Peyer's patch (tissue), 4 donors: ENCODE results near the gene TUBE1. TPM values are rescaled to one million over a fixed set of nuclear protein-coding genes. Genes with fewer than 3 reads are reported as not detected.

Experiments used
- DNase-seq, 3 donors: peaks; one replicate each; pipeline ENCODE4 v3.0.0-alpha.2; 2017 to 2019
- H3K27ac ChIP-seq, 4 donors: fragments of 200-600 bp; sonication (generic); one replicate each; pipeline ENCODE4 v1.5.1; 2016 to 2019
- H3K27me3 ChIP-seq, 2 donors: fragments of 200-600 bp; sonication (generic); one replicate each; pipeline ENCODE4 v1.5.1; 2019
- H3K36me3 ChIP-seq, 3 donors: fragments of 200-600 bp; sonication (generic); one replicate each; pipeline ENCODE4 v1.5.1; 2016 to 2019
- H3K4me1 ChIP-seq, 4 donors: fragments of 200-600 bp; sonication (generic); one replicate each; pipeline ENCODE4 v1.5.1; 2016 to 2019
- H3K4me3 ChIP-seq, 4 donors: fragments of 200-600 bp; sonication (generic); 1 replicate in 3 of 4; 2 replicates in 1 of 4; pipeline ENCODE4 v1.5.1; 2016 to 2019; ENCODE audit warnings: mild to moderate bottlenecking in 1 of 4
- H3K9me3 ChIP-seq, 4 donors: fragments of 200-600 bp; sonication (generic); one replicate each; pipeline ENCODE4 v1.5.1; 2016 to 2019; ENCODE audit warnings: mild to moderate bottlenecking in 1 of 4
- CTCF ChIP-seq, 6 experiments: fragments of 450-650 bp in 4 of 6; fragments of 200-600 bp in 2 of 6; sonication (generic) in 1 of 6; IDR thresholded peaks; one replicate each; pipeline ENCODE4 v1.5.1; 2017 to 2019; ENCODE audit warnings: antibody characterized with exemption in 6 of 6, mild to moderate bottlenecking in 3 of 6, moderate library complexity in 1 of 6
- POLR2A ChIP-seq, 2 donors: fragments of 450-650 bp; IDR thresholded peaks; one replicate each; pipeline ENCODE4 v1.5.1; 2017; ENCODE audit warnings: antibody characterized with exemption in 2 of 2, mild to moderate bottlenecking in 2 of 2, moderate library complexity in 2 of 2
- total RNA-seq, 4 donors: library from RNA; depleted of rRNA; stranded (reverse); fragments of >200 nt; gene quantifications; one replicate each; pipeline ENCODE4 v1.1.0, GENCODE V29; 2016

The TUBE1 gene
- total RNA-seq, 4 donors from 2014 or later, result 20.1 to 46.2 (median 24.9) TPM

DNA sequence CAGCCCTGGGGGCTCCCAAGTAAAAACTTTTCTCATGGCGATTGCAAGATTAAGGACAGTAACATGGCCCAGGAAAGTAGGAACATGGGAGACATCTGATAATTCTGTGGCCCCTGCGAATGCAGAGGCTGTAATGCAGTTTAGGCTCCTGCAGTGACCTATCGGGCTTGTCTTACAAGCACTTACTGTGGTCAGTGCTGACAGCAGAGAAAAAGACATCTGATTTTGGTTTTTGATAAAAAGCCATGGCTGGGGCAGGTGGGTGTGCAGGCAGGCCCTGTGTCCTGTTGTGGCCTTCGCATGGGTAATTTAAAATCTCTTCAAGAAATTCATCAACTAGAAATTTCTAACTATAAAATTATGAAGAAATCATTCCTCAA, 52.7 kb downstream of the TUBE1 start:
- peak overlapping the region in 2 of 4 donors; percentile 21 to 57 for H3K27ac ChIP-seq
- TF ChIP-seq POLR2A (IDR thresholded peaks at IDR 0.05) (no peak), CTCF (IDR thresholded peaks at IDR 0.05) (no peak)
- H3K27me3 ChIP-seq, result no peaks in the 10 kb centered on the region
- H3K36me3 ChIP-seq, result no peaks in the 10 kb centered on the region
- no peaks in the 10 kb centered on the region for H3K9me3 ChIP-seq
- H3K4me1 ChIP-seq, result peaks cover 0 to 2% (median 0%) of the 10 kb centered on the region in 4 donors
- DNase-seq, result no peak
- H3K4me3 ChIP-seq, result no peak overlapping the region

- no peak for TF ChIP-seq CTCF (IDR thresholded peaks at IDR 0.05)
- TF ChIP-seq POLR2A (IDR thresholded peaks at IDR 0.05), result no peak
- Histone ChIP-seq H3K36me3 (no peaks in the 10 kb centered on the region), H3K4me1 (peaks cover 0 to 4% (median 0%) of the 10 kb centered on the region in 4 donors), H3K27me3 (no peaks in the 10 kb centered on the region), H3K9me3 (no peaks in the 10 kb centered on the region), H3K4me3 (no peak overlapping the region), H3K27ac (peak overlapping the region in 1 of 4 donors; percentile 57)
- no peak for DNase-seq
Observed at GRCh38 chr6:112033791-112034615, 53.3 kb downstream of the TUBE1 start.

GRCh38 chr6:112032728-112033127, 54.6 kb downstream of the TUBE1 start:
- H3K4me3 ChIP-seq, result no peak overlapping the region
- no peak for DNase-seq
- no peaks in the 10 kb centered on the region for H3K27me3 ChIP-seq
- TF ChIP-seq CTCF (IDR thresholded peaks at IDR 0.05), result no peak
- H3K9me3 ChIP-seq, result no peaks in the 10 kb centered on the region
- H3K4me1 ChIP-seq, result peaks cover 0 to 4% (median 0%) of the 10 kb centered on the region in 4 donors
- H3K27ac ChIP-seq, result no peak overlapping the region
- H3K36me3 ChIP-seq, result no peaks in the 10 kb centered on the region

DNA sequence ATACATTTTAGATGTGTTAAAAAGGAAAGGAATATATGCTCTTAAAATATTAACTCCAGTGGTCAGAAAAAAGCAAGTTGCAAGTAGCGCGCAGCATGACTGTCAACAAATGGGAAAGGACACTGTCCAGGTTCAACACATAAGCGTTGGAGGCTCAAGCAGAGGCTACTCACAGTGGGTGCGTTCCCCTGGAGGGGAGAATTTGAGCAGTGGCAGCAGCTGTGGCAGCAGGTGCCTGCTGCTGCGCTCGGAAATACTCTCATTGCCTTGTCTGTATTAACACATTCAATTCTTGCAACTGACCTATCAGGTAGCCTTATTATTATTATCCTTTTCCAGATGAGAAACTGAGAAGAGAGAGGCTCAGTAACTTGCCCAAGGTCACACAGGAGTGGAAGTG, 55.3 kb downstream of the TUBE1 start:
- Histone ChIP-seq H3K4me1 (peaks cover 0 to 4% (median 0%) of the 10 kb centered on the region in 4 donors), H3K4me3 (no peak overlapping the region), H3K36me3 (no peaks in the 10 kb centered on the region), H3K27me3 (no peaks in the 10 kb centered on the region), H3K27ac (no peak overlapping the region), H3K9me3 (no peaks in the 10 kb centered on the region)
- no peak for DNase-seq
- TF ChIP-seq CTCF (IDR thresholded peaks at IDR 0.05), result no peak
- TF ChIP-seq POLR2A (IDR thresholded peaks at IDR 0.05), result no peak

GRCh38 chr6:112030961-112031660, 56.2 kb downstream of the TUBE1 start:
- TF ChIP-seq POLR2A (IDR thresholded peaks at IDR 0.05) (no peak), CTCF (IDR thresholded peaks at IDR 0.05) (no peak)
- H3K27me3 ChIP-seq, result no peaks in the 10 kb centered on the region
- H3K4me1 ChIP-seq, result peaks cover 0 to 4% (median 0%) of the 10 kb centered on the region in 4 donors
- H3K36me3 ChIP-seq, result no peaks in the 10 kb centered on the region
- no peak overlapping the region for H3K4me3 ChIP-seq
- H3K9me3 ChIP-seq, result no peaks in the 10 kb centered on the region
- DNase-seq, result no peak
- peak overlapping the region in 2 of 4 donors; percentile 8 to 24 for H3K27ac ChIP-seq
